Ovary (tissue), 3 donors: ENCODE data around the gene C2orf80.

ENCODE experiments used
- EP300 ChIP-seq: sonication (generic); formaldehyde crosslinking; IDR thresholded peaks from one replicate; pipeline ENCODE4 v1.6.1; 2017; ENCODE audit warnings: antibody characterized with exemption
- POLR2A ChIP-seq: fragments of 450-650 bp; IDR thresholded peaks from one replicate; pipeline ENCODE4 v1.6.1; 2017; ENCODE audit warnings: antibody characterized with exemption, mild to moderate bottlenecking, moderate library complexity
- TF ChIP-seq, protein P1 (sequence below), 3 donors: fragments of 450-650 bp in 2 of 3; fragments of 200-600 bp in 1 of 3; IDR thresholded peaks; one replicate each; pipeline versions ENCODE4 v1.5.1 to v1.8.0; 2016 to 2022; ENCODE audit warnings: antibody characterized with exemption in 3 of 3, mild to moderate bottlenecking in 1 of 3
- donor health status: DM: no; HTN: no; CAD: no.

DNA sequence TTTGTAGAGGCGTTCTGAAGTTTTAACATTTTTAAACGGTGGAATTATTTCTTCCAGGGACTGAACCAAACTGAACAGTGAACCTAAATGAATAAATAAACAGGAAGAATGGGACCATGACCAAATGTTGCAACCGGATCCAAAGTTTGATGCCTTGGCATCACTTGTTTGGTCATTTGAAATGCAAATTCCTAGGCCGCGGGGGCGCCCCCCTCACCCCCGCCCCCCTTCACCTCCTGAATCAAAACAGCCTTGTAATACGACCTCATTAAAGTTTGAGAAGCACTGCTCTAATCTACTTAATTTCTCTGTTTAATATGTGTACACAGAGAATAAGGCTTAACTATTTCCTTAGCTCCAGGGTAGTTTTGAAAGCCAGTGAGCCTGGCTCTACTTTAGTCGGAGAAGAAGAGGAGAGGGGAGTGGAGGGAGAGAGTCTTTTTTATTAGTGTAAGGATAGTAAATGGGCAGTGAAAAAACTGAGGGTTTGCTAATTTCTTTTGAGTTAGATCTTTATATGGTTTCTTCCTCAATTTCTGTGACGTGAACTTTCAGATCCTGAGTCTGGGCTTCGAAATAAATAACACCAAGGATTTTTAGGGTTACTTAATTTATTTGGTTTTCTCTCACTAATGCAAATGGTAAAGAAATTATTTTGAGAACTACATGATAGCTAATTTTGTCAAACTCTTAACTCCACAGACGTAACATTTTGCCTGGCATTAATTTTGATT lies 5.7 kb downstream of the C2orf80 start:
- TF ChIP-seq EP300: no peak
- TF ChIP-seq, protein P1, sequence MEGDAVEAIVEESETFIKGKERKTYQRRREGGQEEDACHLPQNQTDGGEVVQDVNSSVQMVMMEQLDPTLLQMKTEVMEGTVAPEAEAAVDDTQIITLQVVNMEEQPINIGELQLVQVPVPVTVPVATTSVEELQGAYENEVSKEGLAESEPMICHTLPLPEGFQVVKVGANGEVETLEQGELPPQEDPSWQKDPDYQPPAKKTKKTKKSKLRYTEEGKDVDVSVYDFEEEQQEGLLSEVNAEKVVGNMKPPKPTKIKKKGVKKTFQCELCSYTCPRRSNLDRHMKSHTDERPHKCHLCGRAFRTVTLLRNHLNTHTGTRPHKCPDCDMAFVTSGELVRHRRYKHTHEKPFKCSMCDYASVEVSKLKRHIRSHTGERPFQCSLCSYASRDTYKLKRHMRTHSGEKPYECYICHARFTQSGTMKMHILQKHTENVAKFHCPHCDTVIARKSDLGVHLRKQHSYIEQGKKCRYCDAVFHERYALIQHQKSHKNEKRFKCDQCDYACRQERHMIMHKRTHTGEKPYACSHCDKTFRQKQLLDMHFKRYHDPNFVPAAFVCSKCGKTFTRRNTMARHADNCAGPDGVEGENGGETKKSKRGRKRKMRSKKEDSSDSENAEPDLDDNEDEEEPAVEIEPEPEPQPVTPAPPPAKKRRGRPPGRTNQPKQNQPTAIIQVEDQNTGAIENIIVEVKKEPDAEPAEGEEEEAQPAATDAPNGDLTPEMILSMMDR (IDR thresholded peaks at IDR 0.05): no peak
- no peak for TF ChIP-seq POLR2A
